CD4-positive, alpha-beta T cell (primary cell): ENCODE results near the gene ELMO1. TPM values are rescaled to one million over a fixed set of nuclear protein-coding genes. Genes with fewer than 3 reads are reported as not detected.

Experiments used
- ATAC-seq: fragments of 200-7000 bp; cut with Tn5 transposase; one replicate; pipeline ENCODE4 v1.10.0; 2022; ENCODE audit warnings: mild to moderate bottlenecking; ENCODE audit not compliant: poor library complexity
- CTCF ChIA-PET: fragments of 350-600 bp; sonication (Branson Sonifier 250); formaldehyde crosslinking; loops from one replicate; lab custom pipeline; 2021; ENCODE audit warnings: antibody characterized with exemption, inconsistent platforms; lab: Charles Lee
- POLR2A ChIA-PET: fragments of 350-600 bp; sonication (Branson Sonifier 250); formaldehyde crosslinking; loops from one replicate; lab custom pipeline; 2021; ENCODE audit warnings: antibody characterized with exemption, inconsistent platforms; lab: Charles Lee
- DNase-seq, 14 experiments: peaks; one replicate each; pipeline ENCODE4 v3.0.0-alpha.2; 2013 to 2020; ENCODE audit warnings: mixed read lengths in 2 of 14
- H3K27ac ChIP-seq, 2 donors: one replicate each; pipeline versions ENCODE4 v1.5.1 to v1.7.0; 2013; ENCODE audit warnings: low read length in 2 of 2, low read depth in 1 of 2, mild to moderate bottlenecking in 1 of 2
- H3K27me3 ChIP-seq, 2 experiments: 1 replicate in 1 of 2; 2 replicates in 1 of 2; pipeline versions ENCODE4 v1.6.1 to v1.7.0; 2013; ENCODE audit warnings: low read length in 2 of 2, control low read depth in 1 of 2, mild to moderate bottlenecking in 1 of 2, moderate library complexity in 1 of 2; ENCODE audit not compliant: insufficient read depth in 2 of 2, control insufficient read depth in 1 of 2
- H3K36me3 ChIP-seq: one replicate; pipeline ENCODE4 v1.6.1; 2013; ENCODE audit warnings: low read length, control low read depth; ENCODE audit not compliant: insufficient read depth
- H3K4me1 ChIP-seq: one replicate; pipeline ENCODE4 v1.6.1; 2013; ENCODE audit warnings: low read length, control low read depth; ENCODE audit not compliant: insufficient read depth
- H3K4me3 ChIP-seq: one replicate; pipeline ENCODE4 v1.5.1; 2013; ENCODE audit warnings: mild to moderate bottlenecking, low read length, moderate library complexity
- H3K9me3 ChIP-seq, 2 experiments: 1 replicate in 1 of 2; 2 replicates in 1 of 2; pipeline versions ENCODE4 v1.6.1 to v1.7.0; 2013; ENCODE audit warnings: low read length in 2 of 2, mild to moderate bottlenecking in 2 of 2, control low read depth in 1 of 2, moderate library complexity in 1 of 2; ENCODE audit not compliant: control insufficient read depth in 1 of 2, insufficient read depth in 1 of 2
- H3K27ac Mint-ChIP-seq: one replicate; pipeline ENCODE4 v1.8.0; 2020; ENCODE audit warnings: mixed read lengths
- H3K27me3 Mint-ChIP-seq: one replicate; pipeline ENCODE4 v1.8.0; 2021; ENCODE audit warnings: mixed read lengths
- H3K36me3 Mint-ChIP-seq: one replicate; pipeline ENCODE4 v1.8.0; 2021; ENCODE audit warnings: low read depth, mixed read lengths
- H3K4me1 Mint-ChIP-seq: one replicate; pipeline ENCODE4 v1.8.0; 2021; ENCODE audit warnings: low read depth, mixed read lengths
- H3K4me3 Mint-ChIP-seq: one replicate; pipeline ENCODE4 v1.8.0; 2020; ENCODE audit warnings: mild to moderate bottlenecking, mixed read lengths
- H3K9me3 Mint-ChIP-seq: one replicate; pipeline ENCODE4 v1.8.0; 2020; ENCODE audit warnings: mixed read lengths
- CTCF ChIP-seq: fragments of 200-600 bp; IDR thresholded peaks from one replicate; pipeline ENCODE4 v1.8.0; 2022; ENCODE audit warnings: antibody characterized with exemption, mild to moderate bottlenecking
- intact Hi-C, 2 experiments: fragments of 100-400 bp; cut with DNase I in 1 of 2; cut with micrococcal nuclease in 1 of 2; formaldehyde crosslinking; loops; one replicate each; pipeline versions ENCODE4 v1.15.1 to v1.9.0; 2023 to 2025; cut with DNase I, micrococcal nuclease
- total RNA-seq, 174 experiments: library from RNA in 2 of 174; stranded (reverse) in 2 of 174; gene quantifications; one replicate each; pipeline ENCODE4 v1.2.3 and lab custom pipeline; 2021 to 2026

ELMO1 gene
- total RNA-seq, 2 experiments from 2014 or later = 117 to 120 TPM

- Mint-ChIP-seq H3K9me3 (peaks cover 7% of the 10 kb centered on the region), H3K27me3 (no peaks in the 10 kb centered on the region), H3K4me3 (no peak overlapping the region), H3K4me1 (peaks cover 28% of the 10 kb centered on the region), H3K36me3 (peaks cover 67% of the 10 kb centered on the region), H3K27ac (no peak overlapping the region)
- no peak overlapping the region for H3K4me3 ChIP-seq
- ChIA-PET POLR2A (no interaction called here), CTCF (interaction anchor here (1.2 kb wide), 1 partner anchor 11 kb away, joined by 3 read pairs; no protein-coding TSS in a partner anchor)
- intact Hi-C loops = no loop called here
- H3K27ac ChIP-seq = no peak overlapping the region
- no peaks in the 10 kb centered on the region for H3K27me3 ChIP-seq
- ATAC-seq = no peak
- DNase-seq = no peak
- no peaks in the 10 kb centered on the region for H3K4me1 ChIP-seq
- peaks cover 0 to 6% of the 10 kb centered on the region in 2 experiments for H3K9me3 ChIP-seq
- H3K36me3 ChIP-seq = no peaks in the 10 kb centered on the region
- no peak for TF ChIP-seq CTCF
Observed at GRCh38 chr7:37045681-37046179, 402.9 kb downstream of the ELMO1 start.

- peaks cover 12% of the 10 kb centered on the region for H3K9me3 Mint-ChIP-seq
- ChIA-PET CTCF (no interaction called here), POLR2A (no interaction called here)
Observed at GRCh38 chr7:37041461-37041860, 407.2 kb downstream of the ELMO1 start.

GRCh38 chr7:37040330-37040729, 408.3 kb downstream of the ELMO1 start:
- POLR2A ChIA-PET = interaction anchor here (0.6 kb wide), 1 partner anchor 32 kb away, joined by 3 read pairs; no protein-coding TSS in a partner anchor
- Histone ChIP-seq H3K36me3 (peaks cover 6% of the 10 kb centered on the region), H3K27ac (no peak overlapping the region), H3K9me3 (peaks cover 14 to 15% of the 10 kb centered on the region in 2 experiments), H3K4me3 (no peak overlapping the region), H3K4me1 (no peaks in the 10 kb centered on the region), H3K27me3 (no peaks in the 10 kb centered on the region)
- Mint-ChIP-seq H3K27me3 (no peaks in the 10 kb centered on the region), H3K36me3 (peaks cover 87% of the 10 kb centered on the region), H3K4me3 (no peak overlapping the region), H3K4me1 (peaks cover 10% of the 10 kb centered on the region), H3K27ac (no peak overlapping the region), H3K9me3 (peaks cover 12% of the 10 kb centered on the region)
- ATAC-seq = no peak
- no peak for DNase-seq
- no peak for TF ChIP-seq CTCF
- intact Hi-C loops = no loop called here
- CTCF ChIA-PET = no interaction called here

More at GRCh38 chr7:37041461-37041860, 407.2 kb downstream of the ELMO1 start:
- Mint-ChIP-seq H3K4me1 (peaks cover 19% of the 10 kb centered on the region), H3K27me3 (no peaks in the 10 kb centered on the region), H3K36me3 (peaks cover 95% of the 10 kb centered on the region), H3K27ac (no peak overlapping the region), H3K4me3 (no peak overlapping the region)
- intact Hi-C loops = no loop called here
- no peak for ATAC-seq
- TF ChIP-seq CTCF = no peak
- Histone ChIP-seq H3K4me3 (no peak overlapping the region), H3K36me3 (peaks cover 6% of the 10 kb centered on the region), H3K9me3 (peaks cover 14 to 15% of the 10 kb centered on the region in 2 experiments), H3K27me3 (no peaks in the 10 kb centered on the region), H3K4me1 (no peaks in the 10 kb centered on the region), H3K27ac (no peak overlapping the region)
- DNase-seq = no peak
